PFSK-1 (cell line): ENCODE data around the gene PRDM16.

Experiments used
- POLR2AphosphoS5 ChIP-seq: IDR thresholded peaks from 2 replicates; pipeline ENCODE4 v1.6.1; 2012; ENCODE audit warnings: low read depth, mild to moderate bottlenecking, control low read depth, low read length, moderate library complexity
- SIN3A ChIP-seq: IDR thresholded peaks from 2 replicates; pipeline ENCODE4 v1.6.1; 2012; ENCODE audit warnings: mild to moderate bottlenecking, low read length, moderate library complexity, borderline replicate concordance; ENCODE audit not compliant: insufficient read depth
- TAF1 ChIP-seq: IDR thresholded peaks from 2 replicates; pipeline ENCODE4 v1.6.1; 2012; ENCODE audit warnings: low read length, control low read depth, borderline replicate concordance; ENCODE audit not compliant: insufficient read depth

- TF ChIP-seq SIN3A, result no peak
- no peak for TF ChIP-seq TAF1
- TF ChIP-seq POLR2AphosphoS5, result no peak
Measured at GRCh38 chr1:3136532-3136931, 67.5 kb downstream of the PRDM16 start.
